Ramos (cell line): Measurements from ENCODE around the gene YBX3.
"Not testable (repeated sequence)": the region's sequence is repeated elsewhere in the genome, so short reads cannot be mapped to it uniquely, and the experiment has no call there.

Source experiments
- in situ Hi-C: fragments of 300-500 bp; cut with MboI; formaldehyde crosslinking; loops from one replicate; pipeline ENCODE4 v1.14.3; 2022; ENCODE audit warnings: low sequenced_read_pairs; ENCODE audit not compliant: unreplicated experiment

Gene YBX3

DNA sequence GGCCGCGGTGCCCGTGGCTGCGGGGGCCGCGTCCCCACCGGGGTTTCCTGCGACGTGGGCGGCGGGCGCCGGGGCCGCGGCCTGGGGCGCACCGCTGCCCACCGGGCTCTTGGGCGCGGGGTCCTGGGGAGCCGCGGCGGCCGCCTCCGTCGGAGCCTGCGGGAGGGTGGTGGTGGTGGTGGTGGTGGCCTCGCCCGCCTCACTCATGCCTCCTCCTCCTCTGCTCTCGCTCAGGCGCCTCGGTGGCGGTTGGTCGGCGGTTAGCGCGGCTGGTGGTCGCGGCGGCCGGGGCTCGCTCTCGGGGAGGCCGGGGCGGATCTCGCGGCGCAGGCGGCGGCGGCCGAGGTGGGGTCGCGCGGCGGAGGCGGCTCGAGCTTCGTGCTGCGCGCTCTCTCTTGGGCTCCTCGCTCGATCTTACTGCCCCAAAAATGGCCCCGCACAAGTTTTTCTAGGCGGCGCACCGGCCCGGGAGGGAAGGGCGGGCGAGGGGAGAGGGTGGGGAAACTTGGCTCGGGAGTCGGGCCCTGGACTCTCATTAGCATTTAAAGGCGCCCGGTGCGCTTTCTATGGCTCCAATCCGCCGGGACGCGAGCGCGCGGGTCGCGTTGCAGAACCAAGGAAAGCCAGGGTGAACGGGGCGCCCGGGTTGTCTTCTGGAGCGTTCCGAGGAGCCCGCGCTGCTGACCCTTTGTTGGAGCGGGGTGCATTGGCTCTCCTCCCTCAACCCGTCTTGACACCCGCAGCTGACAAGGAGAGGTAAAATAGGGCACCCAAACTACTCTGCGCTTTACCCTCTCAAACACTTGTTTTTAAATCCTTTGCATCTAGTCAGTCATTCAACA, at the start of gene YBX3:
TSS of gene YBX3 (minus strand) at position 419 of the 842 bp plus-strand sequence. CDS start at position 207, 212 bp downstream.
- in situ Hi-C loops = no loop called here

DNA sequence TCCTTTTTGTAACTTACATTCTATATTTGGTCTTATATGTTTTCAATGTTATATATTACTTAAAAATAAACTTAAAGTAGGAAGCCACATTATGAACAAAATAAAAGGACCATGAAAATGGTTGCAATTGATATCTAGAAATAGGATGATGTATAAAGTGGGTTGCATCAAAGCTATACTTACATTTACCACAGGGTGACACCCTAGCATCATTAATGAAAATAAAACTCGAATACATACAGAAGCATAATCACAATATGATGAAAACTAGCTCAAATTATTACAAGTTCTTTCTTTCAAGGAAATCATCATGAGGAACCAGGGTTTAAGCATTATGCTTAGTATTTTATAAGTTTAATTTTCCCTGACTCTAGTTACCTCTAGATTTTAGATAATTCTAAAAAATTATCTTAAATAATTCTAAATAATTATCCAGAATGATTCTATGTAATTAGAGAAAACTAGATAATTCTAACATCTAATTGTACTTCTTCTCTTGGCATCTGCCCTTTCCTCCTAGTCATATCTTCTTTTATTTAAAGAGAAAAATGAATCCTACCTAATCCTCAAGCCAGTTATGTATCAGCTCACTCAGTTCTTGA, 48.1 kb upstream of the YBX3 start:
- in situ Hi-C loops = loop anchor here (10.0 to 25.0 kb wide), 2 partner anchors 416 to 714 kb away; partner anchors contain the start of gene TAS2R42

DNA sequence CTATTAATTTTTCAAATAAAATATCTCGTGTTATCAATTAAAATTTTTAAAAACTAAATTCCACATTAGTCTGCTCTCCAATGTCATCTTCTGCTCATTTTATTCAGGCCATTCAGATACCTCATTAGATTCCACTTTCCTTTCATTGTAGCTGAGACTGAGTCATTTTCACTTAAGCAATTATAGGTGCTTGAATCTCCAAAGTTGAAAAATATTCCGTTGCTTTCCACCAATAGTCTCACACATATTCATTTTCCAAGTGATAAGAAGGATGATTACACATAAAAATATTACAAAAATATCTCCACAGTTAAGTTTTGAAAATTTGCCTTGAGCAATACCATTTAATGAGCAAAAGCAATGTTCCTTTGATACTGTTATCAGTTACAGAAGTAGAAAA, 36.5 kb upstream of the YBX3 start:
- in situ Hi-C loops = loop anchor here (25.0 kb wide), 1 partner anchor 428 kb away; the partner anchor contains the start of gene TAS2R42

DNA sequence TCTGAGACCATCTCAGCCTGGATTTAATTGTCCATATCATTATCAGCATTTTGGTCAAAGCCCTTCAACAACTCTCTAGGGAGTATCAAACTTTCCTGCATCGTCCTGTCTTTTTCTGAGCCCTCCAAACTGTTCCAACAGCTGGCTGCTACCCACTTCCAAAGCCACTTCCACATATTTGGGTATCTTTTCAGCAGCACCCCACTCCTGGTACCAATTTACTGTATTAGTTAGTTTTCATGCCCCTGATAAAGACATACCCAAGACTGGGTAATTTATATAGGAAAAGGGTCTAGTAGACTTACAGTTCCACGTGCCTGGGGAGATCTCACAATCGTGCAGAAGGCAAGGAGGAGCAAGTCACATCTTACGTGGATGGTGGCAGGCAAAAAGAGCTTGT, 33.1 kb upstream of the YBX3 start:
- in situ Hi-C loops = loop anchor here (25.0 kb wide), 1 partner anchor 431 kb away; the partner anchor contains the start of gene TAS2R42

DNA sequence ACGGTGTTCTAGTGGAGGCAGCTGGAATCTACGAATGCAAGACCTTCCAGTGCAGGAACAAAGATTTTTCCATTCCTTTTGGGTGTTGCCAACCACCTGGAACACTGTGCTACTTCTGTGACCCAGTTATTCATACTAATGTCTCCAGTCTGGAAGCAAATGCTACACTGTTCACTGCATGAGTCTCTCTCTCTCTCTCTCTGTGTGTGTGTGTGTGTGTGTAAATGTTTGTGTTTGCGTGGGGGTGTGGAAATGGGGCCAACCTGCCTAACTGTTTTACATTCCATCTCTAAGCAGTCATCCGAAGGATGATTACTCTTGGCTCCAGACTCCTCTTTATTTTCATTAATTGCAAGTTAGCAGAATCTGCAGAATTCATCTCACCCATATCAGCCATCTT, 29.9 kb upstream of the YBX3 start:
- in situ Hi-C loops = loop anchor here (25.0 kb wide), 1 partner anchor 434 kb away; the partner anchor contains the start of gene TAS2R42

DNA sequence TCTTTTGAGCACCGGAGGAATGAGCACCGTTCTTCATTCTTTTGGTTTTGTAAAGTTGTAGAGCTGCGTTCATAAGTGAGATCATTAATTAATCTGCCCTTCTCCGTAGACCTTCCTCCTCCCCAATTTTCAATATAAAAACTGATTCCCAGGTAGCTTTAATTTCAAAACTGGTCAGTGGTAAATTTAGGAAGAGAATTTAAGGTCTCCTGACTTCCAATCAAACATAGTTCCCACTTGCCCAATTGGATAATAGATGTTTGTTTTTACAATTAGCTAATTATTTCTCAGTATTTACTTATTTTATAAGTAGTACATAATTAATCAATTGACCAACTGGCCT, 27.2 kb upstream of the YBX3 start:
- in situ Hi-C loops = loop anchor here (25.0 kb wide), 1 partner anchor 437 kb away; the partner anchor contains the start of gene TAS2R42

DNA sequence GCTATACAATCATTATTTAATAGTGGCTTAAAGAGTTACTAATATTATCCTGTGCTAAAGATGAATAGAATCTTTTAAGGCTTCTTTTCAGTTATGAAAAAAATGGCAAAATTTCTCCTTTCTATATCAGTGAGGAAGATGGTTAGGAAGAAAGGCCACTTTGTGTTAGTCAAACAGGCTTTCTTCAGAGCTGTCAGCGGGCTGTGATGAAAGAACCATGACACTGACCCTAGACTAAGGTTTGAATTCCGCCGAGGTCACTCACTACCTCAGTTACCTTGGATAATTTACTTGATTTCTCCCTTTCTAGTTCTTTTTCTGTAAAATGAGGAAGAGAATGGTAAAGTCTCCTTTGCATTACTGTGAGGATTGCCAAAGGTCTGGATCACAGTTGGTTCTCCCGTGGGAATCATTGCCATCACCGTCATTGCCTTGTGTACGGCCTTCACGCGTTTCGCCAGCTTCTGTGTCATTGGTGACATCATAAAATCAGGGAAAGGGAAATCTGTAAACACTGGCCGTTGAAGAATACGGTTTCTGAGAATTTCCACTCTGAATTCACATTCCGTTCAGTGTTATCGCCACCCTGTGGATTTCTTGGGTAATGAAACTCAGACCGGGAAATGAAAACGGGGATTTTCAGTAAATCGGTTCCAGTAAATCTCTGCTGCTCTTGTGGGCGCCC, 26.7 kb upstream of the YBX3 start:
- in situ Hi-C loops = loop anchor here (25.0 kb wide), 1 partner anchor 437 kb away; the partner anchor contains the start of gene TAS2R42

DNA sequence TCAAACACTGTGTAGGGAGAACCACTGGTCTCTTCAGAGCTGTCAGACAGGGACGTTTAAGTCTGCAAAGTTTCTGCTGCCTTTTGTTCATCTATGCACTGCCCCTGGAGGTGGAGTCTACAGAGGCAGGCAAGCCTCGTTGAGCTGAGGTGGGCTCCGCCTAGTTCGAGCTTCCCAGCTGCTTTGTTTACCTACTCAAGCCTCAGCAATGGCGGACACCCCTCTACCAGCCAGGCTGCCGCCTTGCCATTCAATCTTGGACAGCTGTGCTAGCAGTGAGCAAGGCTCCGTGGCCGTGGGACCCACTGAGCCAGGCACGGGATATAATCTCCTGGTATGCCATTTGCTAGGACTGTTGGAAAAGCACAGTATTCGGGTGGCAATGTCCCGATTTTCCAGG, 24.6 kb upstream of the YBX3 start:
- in situ Hi-C loops = no loop called here

DNA sequence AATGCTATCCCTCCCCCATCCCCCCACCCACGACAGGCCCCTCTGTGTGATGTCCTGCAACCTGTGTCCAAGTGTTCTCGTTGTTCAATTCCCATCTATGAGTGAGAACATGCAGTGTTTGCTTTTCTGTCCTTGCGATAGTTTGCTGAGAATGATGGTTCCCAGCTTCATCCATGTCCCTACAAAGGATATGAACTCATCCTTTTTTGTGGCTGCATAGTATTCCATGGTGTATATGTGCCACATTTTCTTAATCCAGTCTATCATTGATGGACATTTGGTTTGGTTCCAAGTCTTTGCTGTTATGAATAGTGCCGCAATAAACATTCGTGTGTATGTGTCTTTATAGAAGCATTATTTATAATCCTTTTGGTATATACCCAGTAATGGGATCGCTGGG, 20.3 kb upstream of the YBX3 start:
- in situ Hi-C loops = not testable (repeated sequence)

DNA sequence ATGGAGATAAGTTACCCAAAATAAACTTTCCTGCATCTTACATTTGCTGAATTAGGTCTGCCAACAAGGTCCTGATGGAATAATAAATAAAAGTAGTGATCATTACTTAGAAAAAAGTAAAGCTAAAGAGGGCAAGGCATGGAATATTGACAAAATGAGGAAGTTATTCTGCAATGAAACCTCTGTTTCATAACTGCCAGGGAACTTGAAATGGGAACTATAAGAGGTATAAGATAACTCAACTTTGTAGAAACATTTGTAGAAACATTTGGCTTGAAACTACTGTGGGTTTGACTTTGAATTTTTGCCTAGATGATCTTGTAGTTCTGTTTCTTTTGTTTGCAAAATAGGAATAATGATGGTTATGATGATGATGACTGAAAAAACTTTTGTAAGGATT, 18.7 kb upstream of the YBX3 start:
- in situ Hi-C loops = no loop called here

DNA sequence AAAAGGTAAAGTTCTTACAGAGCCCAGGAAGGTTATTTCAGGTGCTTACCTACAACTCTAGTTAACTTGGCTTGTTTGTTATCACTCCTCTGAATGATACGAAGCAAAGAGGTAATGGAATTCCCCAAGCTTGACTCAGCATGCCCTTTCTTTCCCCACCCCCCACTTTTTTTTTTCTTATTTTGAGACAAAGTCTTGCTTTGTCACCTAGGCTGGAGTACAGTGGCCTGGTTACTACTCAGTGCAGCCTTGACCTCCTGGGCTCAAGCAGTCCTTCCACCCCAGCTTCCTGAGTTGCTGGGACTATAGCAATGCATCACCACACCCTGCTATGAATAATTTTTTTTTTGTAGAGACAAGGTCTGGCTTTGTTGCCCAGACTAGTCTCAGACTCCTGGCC, 17.1 kb upstream of the YBX3 start:
- in situ Hi-C loops = no loop called here

DNA sequence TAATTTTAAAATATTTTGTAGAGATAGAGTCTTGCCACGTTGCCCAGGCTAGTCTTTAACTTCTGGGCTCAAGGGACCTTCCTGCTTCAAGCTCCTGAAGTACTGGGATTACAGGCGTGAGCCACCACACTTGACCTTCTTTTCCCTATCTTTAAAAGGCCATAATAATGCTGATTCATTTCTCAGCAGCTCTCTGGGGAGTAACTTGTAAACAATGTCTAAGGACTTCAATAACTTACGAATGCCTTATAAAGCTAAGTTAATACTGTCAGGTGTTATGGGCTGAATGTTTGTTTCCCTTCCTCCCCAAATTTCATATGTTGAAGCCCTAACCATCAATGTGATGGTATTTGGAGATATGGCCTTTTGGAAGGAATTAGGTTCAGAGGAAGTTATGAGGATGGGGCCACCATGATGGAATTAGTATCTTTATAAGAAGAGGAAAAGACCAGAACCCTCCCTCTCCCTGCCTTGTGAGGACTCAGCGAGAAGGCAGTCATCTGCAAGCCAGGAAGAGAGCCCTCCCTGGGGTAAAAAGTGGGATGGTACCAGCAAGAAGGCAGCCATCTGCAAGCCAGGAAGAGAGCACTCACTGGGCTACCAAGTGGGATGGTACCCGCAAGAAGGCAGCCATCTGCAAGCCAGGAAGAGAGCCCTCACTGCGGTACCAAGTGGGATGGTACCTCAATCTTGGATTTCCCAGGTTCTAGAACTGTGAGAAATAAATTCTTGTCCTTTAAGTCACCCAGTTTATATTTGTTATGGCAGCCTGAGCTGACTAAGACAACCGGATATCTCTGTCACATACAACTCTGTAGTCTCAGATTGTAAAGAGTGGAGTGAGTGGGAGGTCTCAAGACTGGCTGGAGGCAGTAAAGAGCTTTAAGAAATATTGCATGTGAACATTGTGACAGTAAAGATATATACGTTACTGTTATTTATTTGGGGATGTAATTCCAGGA, 16.3 kb upstream of the YBX3 start:
- in situ Hi-C loops = no loop called here

DNA sequence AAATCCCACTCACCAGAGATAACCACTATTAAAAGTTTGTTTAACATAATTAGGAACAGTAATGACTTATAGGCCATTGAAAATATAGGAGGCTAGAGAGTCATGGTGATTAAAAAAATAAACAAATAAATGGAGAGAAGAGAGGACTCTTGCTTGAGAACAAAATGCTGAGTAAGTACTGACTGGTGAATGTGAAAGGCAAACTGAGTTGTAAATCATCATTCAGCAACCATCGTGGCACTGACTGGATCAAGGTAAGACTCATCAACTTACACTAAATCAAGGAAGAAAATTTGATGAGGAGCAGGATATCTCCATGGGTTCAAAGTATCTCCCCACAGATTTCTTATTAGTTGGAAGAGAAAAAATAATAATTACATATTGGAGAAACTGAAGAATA, 14.1 kb upstream of the YBX3 start:
- in situ Hi-C loops = no loop called here

DNA sequence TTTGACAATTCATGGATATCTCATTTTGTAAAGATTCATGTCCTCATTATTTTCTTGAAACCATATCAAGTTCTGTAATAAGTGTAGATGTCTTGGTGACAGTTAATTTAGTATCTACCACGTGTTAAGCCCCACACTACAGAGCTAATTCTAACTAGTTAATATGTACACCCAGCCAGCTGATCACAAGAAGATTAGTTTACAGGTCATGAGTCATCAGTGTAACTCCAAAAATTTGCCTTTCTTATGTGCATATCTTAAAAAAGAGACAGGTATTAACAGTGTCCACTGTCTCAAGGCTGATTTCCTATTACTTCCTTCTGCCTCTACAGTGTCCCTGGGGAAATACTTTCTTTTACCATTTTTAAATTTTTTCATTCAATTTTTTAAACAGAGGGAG, 13.3 kb upstream of the YBX3 start:
- in situ Hi-C loops = no loop called here

DNA sequence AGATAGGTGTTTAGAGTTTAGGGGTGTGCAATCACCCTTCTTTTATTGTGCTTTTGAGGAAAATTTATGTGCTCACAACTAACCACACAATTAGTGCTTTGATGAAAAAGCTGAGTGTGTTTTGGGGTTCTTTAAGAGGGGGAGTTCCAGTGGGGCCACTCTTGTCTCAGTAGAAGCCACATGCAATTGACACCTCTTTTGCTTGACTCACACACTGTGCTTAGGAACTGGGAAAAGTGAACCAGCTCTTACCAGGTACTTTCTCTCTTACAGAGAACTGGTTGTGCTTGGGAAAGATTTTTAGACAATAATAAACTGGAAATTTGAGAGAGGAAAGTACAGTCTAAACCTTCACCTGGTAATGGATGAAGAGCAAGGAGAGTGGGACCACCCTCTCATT, 12.3 kb upstream of the YBX3 start:
- in situ Hi-C loops = no loop called here

DNA sequence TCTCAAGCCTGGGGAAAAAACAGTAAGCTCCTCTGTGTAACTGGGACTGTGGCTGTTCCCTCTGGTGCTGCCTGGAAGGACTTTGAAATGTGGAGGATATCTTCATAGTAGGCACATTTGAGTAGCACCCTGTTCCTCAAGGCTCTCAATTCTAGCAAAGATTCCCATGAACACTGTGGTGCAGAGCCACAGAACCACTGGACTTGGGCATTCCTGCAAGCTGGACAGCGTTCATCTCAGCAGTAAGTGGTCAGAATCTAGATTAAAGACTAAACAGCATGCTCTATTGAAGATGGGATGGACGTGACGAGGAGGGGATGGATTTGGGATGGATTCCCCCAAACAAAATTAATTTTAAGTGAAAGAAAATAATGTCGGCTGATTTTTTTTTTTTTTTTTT, 9.4 kb upstream of the YBX3 start:
- in situ Hi-C loops = no loop called here

DNA sequence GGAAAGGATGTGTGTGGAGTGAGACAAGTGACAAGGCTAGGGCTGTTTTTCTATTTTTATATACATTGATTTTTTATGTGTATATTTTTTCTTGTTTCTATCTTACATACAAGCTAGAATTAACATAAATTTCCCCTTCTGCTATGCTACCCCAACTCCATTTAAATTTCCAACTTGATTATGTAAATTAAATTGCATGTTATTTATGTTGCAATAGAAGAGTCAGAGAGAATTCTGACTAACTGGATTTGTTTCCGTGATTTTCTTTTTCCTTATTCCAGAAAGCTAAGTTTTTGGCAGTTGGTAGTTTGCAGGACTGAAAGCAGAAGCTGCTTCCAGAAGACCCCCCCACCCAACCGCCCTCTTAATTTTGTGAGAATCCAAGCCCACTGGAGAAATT, 8.9 kb upstream of the YBX3 start:
- in situ Hi-C loops = no loop called here

DNA sequence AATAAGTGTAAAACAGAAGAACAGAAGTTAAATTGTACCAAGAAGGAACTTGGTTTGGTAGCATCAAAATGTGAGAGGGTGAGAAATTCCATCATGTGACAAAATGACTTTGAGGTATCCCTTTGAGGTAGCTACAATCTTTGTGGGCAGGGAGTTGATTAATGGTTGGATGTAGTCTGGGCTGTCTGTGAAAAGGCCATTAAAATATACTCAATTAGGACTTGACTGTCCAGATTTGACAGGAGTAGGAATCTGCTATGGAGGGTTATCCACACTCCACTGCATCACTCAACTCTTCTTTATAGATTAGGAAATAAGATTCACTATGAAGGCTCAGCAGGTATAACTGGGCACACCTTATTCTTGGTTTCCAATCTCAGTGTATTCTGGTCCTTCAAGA, 7.4 kb upstream of the YBX3 start:
- in situ Hi-C loops = no loop called here

DNA sequence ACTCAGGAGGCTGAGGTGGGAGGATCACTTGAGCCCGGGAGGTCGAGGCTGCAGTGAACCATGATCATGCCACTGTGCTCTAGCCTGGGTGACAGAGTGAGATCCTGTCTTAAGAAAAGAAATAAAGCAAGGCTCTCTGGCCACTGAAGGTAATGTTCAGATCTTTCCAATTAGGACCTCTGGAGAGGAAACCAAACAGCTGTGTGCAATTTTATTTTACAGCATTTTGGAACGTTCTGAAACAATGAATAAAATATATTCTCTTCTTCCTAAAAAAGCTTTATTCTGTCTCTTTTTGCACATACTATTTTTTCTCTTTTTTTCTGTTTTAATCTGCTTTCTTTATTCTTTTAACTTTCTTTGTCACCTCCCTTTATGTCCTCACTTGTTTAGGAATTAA, 5.0 kb upstream of the YBX3 start:
- in situ Hi-C loops = no loop called here

DNA sequence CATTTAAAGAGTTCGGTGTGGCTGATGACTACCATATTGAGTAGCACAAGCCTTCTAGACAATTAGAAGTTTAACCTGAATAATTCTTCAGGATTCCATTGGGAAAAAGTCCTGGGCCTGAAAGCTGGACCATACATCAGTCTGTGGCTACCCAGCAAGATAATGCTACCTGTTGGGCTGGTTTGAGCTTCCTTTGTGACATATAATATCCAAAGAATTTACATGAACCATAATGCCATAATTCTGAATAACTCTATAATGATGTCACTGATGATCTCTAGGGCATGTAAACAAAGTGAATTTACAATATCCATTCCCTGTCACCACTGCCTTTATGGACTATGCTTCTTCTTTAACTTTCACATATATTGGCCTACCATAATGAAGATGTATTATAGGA, 3.8 kb upstream of the YBX3 start:
- in situ Hi-C loops = no loop called here
